GM18907 (cell line): ENCODE results near the gene AFF4.
"Not testable (repeated sequence)": the region's sequence is repeated elsewhere in the genome, so short reads cannot be mapped to it uniquely, and the experiment has no call there.

Experiments used
- ATAC-seq: cut with Tn5 transposase; IDR thresholded peaks from one replicate; pipeline ENCODE4 v1.9.1; 2021; ENCODE audit warnings: mild to moderate bottlenecking, moderate library complexity; ENCODE audit not compliant: unreplicated experiment

AFF4 gene

GRCh38 chr5:132860742-132861141 is 102.7 kb downstream of the AFF4 start:
- no peak for ATAC-seq

- no peak for ATAC-seq
Measured at GRCh38 chr5:132859889-132860437, 103.5 kb downstream of the AFF4 start.

GRCh38 chr5:132856011-132856410 is 107.4 kb downstream of the AFF4 start:
- no peak for ATAC-seq

- ATAC-seq: not testable (repeated sequence)
Measured at GRCh38 chr5:132854992-132855391, 108.4 kb downstream of the AFF4 start.

GRCh38 chr5:132854301-132854700 is 109.1 kb downstream of the AFF4 start:
- no peak for ATAC-seq

- no peak for ATAC-seq
Measured at GRCh38 chr5:132853790-132854189, 109.6 kb downstream of the AFF4 start.

GRCh38 chr5:132853323-132853722 is 110.1 kb downstream of the AFF4 start:
- ATAC-seq: no peak

GRCh38 chr5:132850066-132850465 is 113.4 kb downstream of the AFF4 start:
- ATAC-seq: no peak

DNA sequence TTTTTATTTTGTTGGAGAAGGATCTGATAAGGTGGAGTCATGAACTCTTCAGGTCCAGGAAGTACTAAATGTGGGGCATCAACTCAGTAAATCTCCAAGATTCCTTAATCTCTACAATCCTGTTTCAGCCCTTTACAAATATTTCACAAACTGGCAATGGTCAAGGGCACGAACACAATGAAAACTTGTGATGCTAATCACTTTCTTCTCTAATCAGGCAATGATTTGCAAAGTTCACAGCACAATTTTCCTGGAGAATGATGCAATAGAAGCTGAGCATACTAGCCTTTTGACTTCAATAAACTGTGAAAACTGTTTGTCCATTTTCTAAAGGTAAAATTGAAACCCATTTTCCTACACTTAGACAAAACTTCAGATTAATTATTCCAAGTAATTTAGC is 114.1 kb downstream of the AFF4 start:
- no peak for ATAC-seq

DNA sequence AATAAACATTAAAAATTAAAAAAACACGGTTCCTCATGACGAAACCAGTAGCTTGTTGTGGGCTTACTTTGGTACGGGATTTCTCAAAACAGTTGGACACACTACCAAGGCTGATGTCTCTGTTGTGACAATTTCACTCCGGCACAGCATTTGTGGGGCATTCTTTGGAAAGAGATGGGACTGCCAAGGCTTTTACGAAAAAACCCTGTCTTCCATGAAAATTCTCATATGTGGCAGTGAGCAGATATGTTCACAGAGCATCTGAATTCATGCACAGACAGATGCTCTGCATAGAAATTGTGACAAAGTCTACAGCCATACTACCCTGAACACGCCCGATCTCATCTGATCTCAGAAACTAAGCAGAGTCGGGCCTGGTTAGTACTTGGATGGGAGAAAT is 115.2 kb downstream of the AFF4 start:
- no peak for ATAC-seq

DNA sequence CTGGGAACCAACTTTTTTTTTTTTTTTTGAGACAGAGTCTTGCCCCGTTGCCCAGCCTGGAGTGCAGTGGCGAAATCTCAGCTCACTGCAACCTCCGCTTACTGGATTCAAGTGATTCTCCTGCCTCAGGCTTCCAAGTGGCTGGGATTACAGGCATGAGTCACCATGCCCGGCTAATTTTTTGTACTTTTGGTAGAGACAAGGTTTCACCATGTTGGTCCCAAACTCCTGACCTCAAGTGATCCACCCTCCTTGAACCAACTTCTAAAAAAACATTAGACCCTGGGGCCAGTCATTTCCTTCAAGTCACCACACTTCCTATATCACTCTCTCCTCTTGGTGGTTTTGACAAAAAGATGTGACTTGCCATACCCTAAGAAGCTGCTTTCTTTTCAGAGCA is 122.1 kb downstream of the AFF4 start:
- ATAC-seq: no peak

- ATAC-seq: no peak
Measured at GRCh38 chr5:132840896-132841295, 122.5 kb downstream of the AFF4 start.

- no peak for ATAC-seq
Measured at GRCh38 chr5:132840313-132840712, 123.1 kb downstream of the AFF4 start.

- no peak for ATAC-seq
Measured at GRCh38 chr5:132839426-132840301, 123.8 kb downstream of the AFF4 start.

DNA sequence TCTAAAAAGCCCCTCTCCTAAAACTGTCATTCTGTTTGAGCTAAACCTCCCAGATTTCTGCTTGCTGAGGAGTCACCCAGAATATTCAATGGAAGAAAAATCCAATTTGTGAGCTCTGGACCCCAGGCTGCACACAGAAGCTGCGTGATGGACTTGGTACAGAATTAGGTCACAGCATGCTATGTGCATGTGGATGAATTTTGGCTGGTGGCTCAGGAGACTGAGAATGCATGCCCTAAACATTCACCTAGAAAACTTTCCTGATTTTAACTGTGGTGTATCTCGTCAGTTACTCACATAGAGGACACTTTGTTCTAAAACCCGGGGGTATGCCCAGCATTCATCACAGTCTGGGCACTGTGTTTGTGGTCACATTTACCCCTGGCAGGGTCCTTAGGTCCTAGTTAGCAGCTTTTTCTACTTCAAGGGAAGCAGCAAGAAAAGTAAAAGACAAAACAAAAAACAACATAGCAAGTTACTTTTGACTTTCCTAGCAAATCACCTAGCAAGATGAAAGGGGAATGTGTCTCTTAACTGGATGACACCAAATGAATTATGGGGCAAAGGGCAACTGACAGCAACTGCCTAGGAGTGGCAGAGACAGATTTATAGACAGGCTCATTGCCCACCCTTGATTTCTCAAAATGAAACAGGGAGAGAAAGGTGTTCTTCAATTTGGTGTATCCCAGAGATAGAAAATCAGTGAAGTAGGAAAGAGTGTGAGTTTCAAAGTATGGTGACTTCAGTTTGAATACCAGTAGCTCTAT is 124.7 kb downstream of the AFF4 start:
- ATAC-seq: no peak

GRCh38 chr5:132837868-132838267 is 125.6 kb downstream of the AFF4 start:
- ATAC-seq: no peak

GRCh38 chr5:132836852-132837251 is 126.6 kb downstream of the AFF4 start:
- ATAC-seq: no peak

DNA sequence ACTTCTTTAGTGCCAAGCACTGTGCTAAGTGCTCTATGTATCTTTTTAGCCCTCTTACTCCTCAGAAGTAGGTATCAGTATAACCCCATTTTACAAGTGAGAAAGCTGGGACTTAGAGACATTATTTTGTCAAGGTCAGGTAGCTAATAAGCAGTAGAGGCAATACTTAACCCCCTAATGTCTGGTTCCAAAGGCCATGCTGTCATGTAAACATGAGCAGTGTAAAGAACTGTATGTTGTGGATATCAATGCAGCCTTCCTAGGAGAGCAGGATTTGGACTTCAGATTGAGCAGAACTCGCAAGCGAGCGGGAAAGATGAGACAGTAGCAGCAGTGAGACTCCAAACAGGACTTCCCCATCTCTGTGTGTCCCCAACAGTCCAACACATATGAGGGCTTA is 129.4 kb downstream of the AFF4 start:
- ATAC-seq: no peak

DNA sequence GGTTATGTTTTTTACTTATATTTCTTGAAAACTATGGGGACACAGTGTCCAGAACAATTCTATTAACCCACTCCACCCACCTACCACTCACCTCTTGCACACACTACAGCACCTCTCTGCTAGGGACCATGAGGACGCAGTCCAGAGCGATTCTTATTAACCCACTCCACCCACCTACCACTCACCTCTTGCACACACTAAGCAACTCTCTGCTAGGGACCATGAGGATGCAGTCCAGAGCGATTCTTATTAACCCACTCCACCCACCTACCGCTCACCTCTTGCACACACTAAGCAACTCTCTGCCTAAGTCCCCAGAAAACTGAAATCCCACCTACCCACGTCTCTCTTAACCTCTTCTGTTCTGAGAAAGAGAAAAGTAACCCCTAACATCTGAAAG is 130.8 kb downstream of the AFF4 start:
- no peak for ATAC-seq

GRCh38 chr5:132831095-132831860 is 132.2 kb downstream of the AFF4 start:
- no peak for ATAC-seq

- peak; percentile 75 for ATAC-seq
Measured at GRCh38 chr5:132830436-132831094, 132.9 kb downstream of the AFF4 start, which contains the start of gene SHROOM1. Gene SHROOM1, minus strand, starts transcription at chr5:132830647. Its CDS starts 4,507 bp downstream, at chr5:132826140.
